PC-9 (cell line): ENCODE results near the gene BAHD1. TPM values are rescaled to one million over a fixed set of nuclear protein-coding genes. Genes with fewer than 3 reads are reported as not detected.

Experiments
- BruUV-seq: library from RNA; stranded (reverse); fragments of 400-500 nt; replicated peaks from 2 replicates; lab custom pipeline; 2021; lab: Mats Ljungman, UMichigan
- CTCF ChIA-PET: fragments of 300-600 bp; sonication (Branson Sonifier 250); formaldehyde crosslinking; loops from one replicate; lab custom pipeline; 2022; ENCODE audit warnings: antibody characterized with exemption; lab: Charles Lee
- POLR2A ChIA-PET: fragments of 300-600 bp; sonication (Branson Sonifier 250); formaldehyde crosslinking; loops from one replicate; lab custom pipeline; 2022; ENCODE audit warnings: antibody characterized with exemption; ENCODE audit not compliant: unreplicated experiment; lab: Charles Lee
- DNase-seq, 2 experiments: peaks; one replicate each; pipeline versions ENCODE4 v3.0.0 to v3.0.0-alpha.2; 2015 to 2022; ENCODE audit warnings: mixed read lengths in 1 of 2
- H2AFZ ChIP-seq: fragments of 200-600 bp; sonication (generic); 2 replicates; pipeline ENCODE4 v1.8.1; 2017; ENCODE audit warnings: antibody characterized with exemption
- H3F3A ChIP-seq: fragments of 200-600 bp; sonication (generic); 2 replicates; pipeline ENCODE4 v1.8.1; 2017; ENCODE audit warnings: antibody characterized with exemption, mild to moderate bottlenecking, low read depth; ENCODE audit not compliant: insufficient read depth
- H3K27ac ChIP-seq: fragments of 200-600 bp; sonication (generic); 2 replicates; pipeline ENCODE4 v1.6.1; 2016; ENCODE audit warnings: mixed run types
- H3K27me3 ChIP-seq: fragments of 200-600 bp; sonication (generic); 2 replicates; pipeline ENCODE4 v1.6.1; 2016; ENCODE audit warnings: low read depth, mixed run types; ENCODE audit not compliant: insufficient read depth
- H3K36me3 ChIP-seq: fragments of 200-600 bp; sonication (generic); 2 replicates; pipeline ENCODE4 v1.6.1; 2016; ENCODE audit warnings: low read depth, mixed run types
- H3K4me1 ChIP-seq: fragments of 200-600 bp; sonication (generic); replicated peaks from 2 replicates; pipeline ENCODE4 v1.6.1; 2016; ENCODE audit warnings: mixed run types; ENCODE audit not compliant: insufficient read depth
- H3K4me2 ChIP-seq: fragments of 200-600 bp; sonication (generic); 2 replicates; pipeline ENCODE4 v1.6.1; 2017; ENCODE audit warnings: mixed run types
- H3K4me3 ChIP-seq: fragments of 200-600 bp; sonication (generic); 2 replicates; pipeline ENCODE4 v1.6.1; 2016; ENCODE audit warnings: mixed run types
- H3K79me2 ChIP-seq: fragments of 200-600 bp; sonication (generic); 2 replicates; pipeline ENCODE4 v1.6.1; 2017; ENCODE audit warnings: low read depth, mixed run types
- H3K9me2 ChIP-seq: fragments of 200-600 bp; sonication (generic); 2 replicates; pipeline ENCODE4 v1.8.1; 2017; ENCODE audit warnings: mild to moderate bottlenecking; ENCODE audit not compliant: insufficient read depth
- H3K9me3 ChIP-seq: fragments of 200-600 bp; sonication (generic); 2 replicates; pipeline ENCODE4 v1.8.1; 2016; ENCODE audit warnings: low read depth; ENCODE audit not compliant: insufficient read depth
- H4K20me1 ChIP-seq: fragments of 200-600 bp; sonication (generic); 2 replicates; pipeline ENCODE4 v1.8.1; 2017; ENCODE audit not compliant: insufficient read depth
- EZH2 ChIP-seq: fragments of 200-600 bp; sonication (generic); IDR thresholded peaks from 2 replicates; pipeline ENCODE4 v1.8.0; 2017; ENCODE audit warnings: antibody characterized with exemption, low read depth
- intact Hi-C: fragments of 100-400 bp; cut with micrococcal nuclease; formaldehyde crosslinking; loops from one replicate; pipeline ENCODE4 v1.10.0; 2022; ENCODE audit not compliant: unreplicated experiment
- total RNA-seq: library from RNA; stranded (reverse); gene quantifications from 2 replicates; pipeline ENCODE4 v1.2.3, GENCODE V29; 2021
- TF ChIP-seq, protein P1 (sequence below): fragments of 200-600 bp; sonication (generic); conservative IDR thresholded peaks from 2 replicates; pipeline ENCODE4 v1.6.1; 2017; ENCODE audit warnings: mixed run types, antibody characterized with exemption, mild to moderate bottlenecking, moderate library complexity

The BAHD1 gene
- total RNA-seq, 1 experiment from 2014 or later = 19.1 TPM

DNA sequence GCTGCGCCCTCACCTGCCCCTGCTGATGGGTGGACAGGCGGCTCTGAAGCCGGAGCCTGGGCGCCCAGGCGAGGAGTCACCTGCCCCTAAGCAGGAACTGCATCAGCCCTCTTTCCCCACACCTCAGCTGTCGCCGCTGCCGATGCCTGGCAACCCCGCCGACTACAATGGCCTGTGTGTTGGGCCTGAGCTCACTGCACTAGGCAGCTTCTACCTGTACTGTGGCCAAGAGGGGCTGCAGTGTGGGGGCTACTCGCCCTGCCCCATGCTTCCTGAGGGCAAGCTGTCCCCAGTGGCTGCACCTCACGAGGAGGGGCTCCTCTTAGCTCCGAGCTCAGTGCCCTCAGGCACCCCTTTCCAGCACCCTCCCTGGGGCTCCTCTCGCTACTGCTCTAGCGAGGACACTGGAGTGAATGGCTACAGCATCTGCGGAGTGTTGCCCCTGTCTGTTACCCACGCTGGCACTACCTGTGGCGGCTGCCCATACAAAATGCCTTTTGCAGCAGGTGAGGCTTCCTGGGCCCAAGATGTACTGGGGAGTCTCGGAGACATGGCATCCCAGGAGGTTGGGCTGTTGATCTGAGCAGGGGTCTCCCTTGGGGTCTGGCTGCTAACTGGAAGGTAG is 18.8 kb downstream of the BAHD1 start:
- Histone ChIP-seq H3K9me3 (no peaks in the 10 kb centered on the region), H4K20me1 (peaks cover 13% of the 10 kb centered on the region), H2AFZ (no peak overlapping the region), H3K36me3 (no peaks in the 10 kb centered on the region), H3F3A (peaks cover 6% of the 10 kb centered on the region; the same call in 1 of the 2 replicates), H3K27me3 (no peaks in the 10 kb centered on the region), H3K4me2 (no peak overlapping the region), H3K9me2 (no peaks in the 10 kb centered on the region), H3K79me2 (peaks cover 24% of the 10 kb centered on the region), H3K27ac (no peak overlapping the region), H3K4me3 (no peak overlapping the region), H3K4me1 (peaks cover 21% of the 10 kb centered on the region)
- ChIA-PET POLR2A (no interaction called here), CTCF (no interaction called here)
- no peak for DNase-seq
- no TSS peak for BruUV-seq
- no peak for TF ChIP-seq EZH2
- intact Hi-C loops = no loop called here

DNA sequence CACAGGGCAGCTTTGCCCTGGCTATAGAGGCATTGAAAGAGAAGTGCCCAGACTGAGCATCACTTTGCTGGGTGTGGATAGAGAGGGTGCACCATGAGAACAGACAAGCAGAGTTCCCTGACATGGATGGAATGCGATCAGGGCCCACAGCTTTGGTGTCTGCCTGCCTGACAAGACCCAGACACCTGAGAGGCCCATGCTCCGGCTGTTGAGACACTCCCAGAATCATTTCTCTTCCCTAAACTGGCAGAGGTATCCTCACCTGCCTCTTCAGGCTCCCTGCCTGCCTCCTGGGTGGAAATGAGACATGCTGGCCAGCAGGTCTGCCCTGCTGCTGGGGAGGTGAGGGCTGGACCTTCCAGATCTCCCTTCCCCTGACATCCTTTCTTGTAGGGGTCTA is 19.7 kb downstream of the BAHD1 start:
- Histone ChIP-seq H3K36me3 (no peaks in the 10 kb centered on the region), H3K4me3 (no peak overlapping the region), H3K27me3 (no peaks in the 10 kb centered on the region), H4K20me1 (peaks cover 6% of the 10 kb centered on the region; the same call in 1 of the 2 replicates), H3K79me2 (peaks cover 15% of the 10 kb centered on the region), H3K4me2 (no peak overlapping the region), H2AFZ (no peak overlapping the region), H3K9me2 (no peaks in the 10 kb centered on the region), H3K27ac (no peak overlapping the region), H3K4me1 (peaks cover 12% of the 10 kb centered on the region), H3F3A (no peaks in the 10 kb centered on the region; the same call in 1 of the 2 replicates), H3K9me3 (no peaks in the 10 kb centered on the region)
- no TSS peak for BruUV-seq
- TF ChIP-seq EZH2 = no peak
- TF ChIP-seq, protein P1, sequence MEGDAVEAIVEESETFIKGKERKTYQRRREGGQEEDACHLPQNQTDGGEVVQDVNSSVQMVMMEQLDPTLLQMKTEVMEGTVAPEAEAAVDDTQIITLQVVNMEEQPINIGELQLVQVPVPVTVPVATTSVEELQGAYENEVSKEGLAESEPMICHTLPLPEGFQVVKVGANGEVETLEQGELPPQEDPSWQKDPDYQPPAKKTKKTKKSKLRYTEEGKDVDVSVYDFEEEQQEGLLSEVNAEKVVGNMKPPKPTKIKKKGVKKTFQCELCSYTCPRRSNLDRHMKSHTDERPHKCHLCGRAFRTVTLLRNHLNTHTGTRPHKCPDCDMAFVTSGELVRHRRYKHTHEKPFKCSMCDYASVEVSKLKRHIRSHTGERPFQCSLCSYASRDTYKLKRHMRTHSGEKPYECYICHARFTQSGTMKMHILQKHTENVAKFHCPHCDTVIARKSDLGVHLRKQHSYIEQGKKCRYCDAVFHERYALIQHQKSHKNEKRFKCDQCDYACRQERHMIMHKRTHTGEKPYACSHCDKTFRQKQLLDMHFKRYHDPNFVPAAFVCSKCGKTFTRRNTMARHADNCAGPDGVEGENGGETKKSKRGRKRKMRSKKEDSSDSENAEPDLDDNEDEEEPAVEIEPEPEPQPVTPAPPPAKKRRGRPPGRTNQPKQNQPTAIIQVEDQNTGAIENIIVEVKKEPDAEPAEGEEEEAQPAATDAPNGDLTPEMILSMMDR = no peak
- ChIA-PET POLR2A (no interaction called here), CTCF (no interaction called here)
- intact Hi-C loops = no loop called here
- no peak for DNase-seq

DNA sequence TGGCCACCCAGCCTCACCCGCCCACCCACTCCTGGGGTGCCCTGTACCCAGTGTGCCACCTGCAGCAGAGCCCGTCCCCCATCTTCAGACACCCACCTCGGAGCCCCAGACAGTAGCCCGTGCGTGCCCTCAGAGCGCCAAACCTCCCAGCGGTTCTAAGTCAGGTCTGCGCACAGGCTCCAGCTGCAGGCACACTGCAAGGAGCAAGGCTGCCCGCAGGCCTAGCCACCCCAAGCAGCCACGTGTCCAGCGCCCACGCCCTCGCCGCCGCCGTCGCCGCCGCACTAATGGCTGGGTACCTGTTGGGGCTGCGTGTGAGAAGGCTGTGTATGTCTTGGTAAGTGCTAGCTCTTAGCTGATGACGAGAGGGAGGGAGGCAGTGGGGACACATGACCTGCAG is 21.2 kb downstream of the BAHD1 start:
- Histone ChIP-seq H3F3A (no peaks in the 10 kb centered on the region), H2AFZ (no peak overlapping the region), H3K27me3 (no peaks in the 10 kb centered on the region), H3K4me3 (no peak overlapping the region), H3K4me2 (no peak overlapping the region), H3K79me2 (peaks cover 7% of the 10 kb centered on the region; the same call in 1 of the 2 replicates), H3K9me2 (no peaks in the 10 kb centered on the region), H3K4me1 (no peaks in the 10 kb centered on the region), H3K27ac (no peak overlapping the region), H3K36me3 (no peaks in the 10 kb centered on the region), H4K20me1 (0 out of 2 replicates have a peak, but pooled peaks cover 2% of the 10 kb centered on the region), H3K9me3 (no peaks in the 10 kb centered on the region)
- intact Hi-C loops = no loop called here
- TF ChIP-seq, protein P1 = no peak
- no peak for TF ChIP-seq EZH2
- CTCF ChIA-PET = no interaction called here
- POLR2A ChIA-PET = interaction anchor here (0.6 kb wide), 1 partner anchor 21 kb away, joined by 3 read pairs; no protein-coding TSS in a partner anchor
- DNase-seq = no peak
- no TSS peak for BruUV-seq
